GM18873 (cell line): ENCODE measurements around the gene KIF26A.

ENCODE experiments used
- ATAC-seq: cut with Tn5 transposase; IDR thresholded peaks from one replicate; pipeline ENCODE4 v1.9.1; 2021; ENCODE audit warnings: mild to moderate bottlenecking, moderate library complexity, moderate number of reproducible peaks; ENCODE audit not compliant: unreplicated experiment, low FRiP score

KIF26A gene

DNA sequence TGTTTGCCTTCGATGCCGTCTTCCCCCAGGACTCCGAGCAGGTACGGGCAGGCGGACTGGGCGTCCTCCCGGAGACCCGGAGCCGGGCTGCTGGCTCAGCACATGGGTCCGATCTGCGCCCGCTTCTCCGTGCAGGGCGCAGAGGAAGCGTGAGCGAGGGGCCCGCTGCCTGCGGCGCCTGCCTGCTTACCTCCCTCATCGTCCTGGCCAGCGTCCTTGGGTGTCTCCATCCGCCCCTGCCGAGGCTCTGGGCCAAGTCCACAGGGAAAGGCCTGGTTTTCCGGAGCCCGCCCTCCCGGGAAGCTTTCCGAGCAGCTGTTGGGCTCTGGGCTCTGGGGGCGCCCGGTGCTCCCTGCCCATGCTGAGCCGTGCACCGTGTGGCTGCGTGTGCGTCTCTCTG, 33.5 kb downstream of the KIF26A start:
- no peak for ATAC-seq

GRCh38 chr14:104172349-104172748, 34.0 kb downstream of the KIF26A start:
- ATAC-seq, result no peak

DNA sequence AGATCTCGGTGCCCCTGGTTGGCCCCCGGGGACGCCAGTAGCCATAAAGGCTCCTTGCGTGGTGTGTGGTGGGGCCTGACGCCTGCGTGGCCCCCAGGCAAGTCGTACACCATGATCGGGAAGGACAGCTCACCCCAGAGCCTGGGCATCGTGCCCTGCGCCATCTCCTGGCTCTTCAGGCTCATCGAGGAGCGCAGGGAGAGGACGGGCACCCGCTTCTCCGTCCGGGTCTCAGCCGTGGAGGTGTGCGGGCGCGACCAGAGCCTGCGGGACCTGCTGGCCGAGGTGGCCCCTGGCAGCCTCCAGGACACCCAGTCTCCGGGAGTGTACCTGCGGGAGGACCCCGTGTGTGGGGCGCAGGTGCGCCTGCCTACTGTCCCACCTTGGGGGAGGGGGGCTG, 34.5 kb downstream of the KIF26A start:
- no peak for ATAC-seq

DNA sequence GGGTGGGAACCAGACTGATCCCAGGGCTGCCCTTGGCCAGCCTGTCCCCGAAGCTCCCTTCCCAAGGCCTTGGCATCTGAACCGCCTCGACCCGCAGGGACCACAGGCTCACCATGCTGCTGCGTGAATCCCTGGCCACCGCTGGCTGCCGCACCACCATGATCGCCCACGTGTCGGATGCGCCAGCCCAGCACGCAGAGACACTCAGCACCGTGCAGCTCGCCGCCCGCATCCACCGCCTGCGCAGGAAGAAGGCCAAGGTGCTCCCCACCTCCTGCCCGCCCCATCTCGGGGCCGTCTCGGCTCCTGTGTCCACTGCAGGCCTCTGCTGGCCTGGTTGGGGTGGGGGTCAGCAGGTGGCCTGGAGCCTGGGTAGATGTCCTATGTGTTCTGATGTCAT, 35.7 kb downstream of the KIF26A start:
- ATAC-seq, result no peak

- no peak for ATAC-seq
Observed at GRCh38 chr14:104175041-104175440, 36.7 kb downstream of the KIF26A start.

DNA sequence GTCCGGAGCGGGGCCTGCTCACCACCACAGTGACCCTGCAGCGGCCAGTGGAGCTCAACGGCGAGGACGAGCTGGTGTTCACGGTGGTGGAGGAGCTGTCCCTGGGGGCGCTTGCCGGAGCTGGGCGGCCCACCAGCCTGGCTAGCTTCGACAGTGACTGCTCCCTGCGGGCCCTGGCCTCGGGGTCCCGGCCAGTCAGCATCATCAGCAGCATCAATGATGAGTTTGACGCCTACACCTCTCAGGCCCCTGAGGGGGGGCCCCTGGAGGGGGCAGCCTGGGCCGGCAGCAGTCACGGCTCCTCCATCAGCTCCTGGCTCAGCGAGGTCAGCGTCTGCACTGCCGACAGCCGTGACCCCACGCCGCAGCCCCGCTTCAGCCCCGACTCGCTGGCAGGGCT, 37.4 kb downstream of the KIF26A start:
- no peak for ATAC-seq

DNA sequence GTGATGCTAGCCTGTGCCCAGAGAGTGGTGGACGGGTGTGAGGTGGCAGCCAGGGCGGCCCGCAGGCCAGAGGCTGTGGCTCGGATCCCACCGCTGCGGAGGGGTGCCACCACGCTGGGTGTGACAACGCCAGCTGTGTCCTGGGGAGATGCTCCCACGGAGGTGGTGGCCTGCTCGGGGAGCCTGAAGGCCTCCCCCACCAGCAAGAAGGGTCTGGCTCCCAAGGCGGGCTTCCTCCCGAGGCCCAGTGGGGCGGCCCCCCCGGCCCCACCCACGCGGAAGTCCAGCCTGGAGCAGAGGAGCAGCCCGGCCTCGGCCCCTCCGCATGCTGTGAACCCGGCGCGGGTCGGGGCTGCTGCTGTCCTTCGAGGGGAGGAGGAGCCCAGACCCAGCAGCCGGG, 38.2 kb downstream of the KIF26A start:
- ATAC-seq, result no peak

GRCh38 chr14:104177411-104177810, 39.0 kb downstream of the KIF26A start:
- ATAC-seq, result no peak

DNA sequence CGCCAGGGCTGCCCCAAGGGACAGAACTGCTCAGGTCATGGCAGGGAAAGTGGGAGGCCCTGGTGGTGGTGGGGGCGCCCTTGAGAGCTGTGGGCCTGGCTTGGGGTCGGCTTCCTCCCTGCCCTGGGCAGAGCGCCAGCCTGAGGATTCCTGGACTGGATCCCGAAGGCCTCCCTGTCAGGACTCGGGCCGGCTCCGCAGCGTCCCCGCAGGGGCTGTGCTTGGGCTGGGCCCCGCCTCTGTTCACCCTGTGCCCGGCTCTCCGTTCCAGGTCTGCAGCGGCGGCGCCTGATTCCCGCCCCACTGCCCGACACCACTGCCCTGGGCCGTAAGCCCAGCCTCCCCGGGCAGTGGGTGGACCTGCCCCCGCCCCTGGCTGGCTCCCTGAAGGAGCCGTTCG, 39.9 kb downstream of the KIF26A start:
- no peak for ATAC-seq

DNA sequence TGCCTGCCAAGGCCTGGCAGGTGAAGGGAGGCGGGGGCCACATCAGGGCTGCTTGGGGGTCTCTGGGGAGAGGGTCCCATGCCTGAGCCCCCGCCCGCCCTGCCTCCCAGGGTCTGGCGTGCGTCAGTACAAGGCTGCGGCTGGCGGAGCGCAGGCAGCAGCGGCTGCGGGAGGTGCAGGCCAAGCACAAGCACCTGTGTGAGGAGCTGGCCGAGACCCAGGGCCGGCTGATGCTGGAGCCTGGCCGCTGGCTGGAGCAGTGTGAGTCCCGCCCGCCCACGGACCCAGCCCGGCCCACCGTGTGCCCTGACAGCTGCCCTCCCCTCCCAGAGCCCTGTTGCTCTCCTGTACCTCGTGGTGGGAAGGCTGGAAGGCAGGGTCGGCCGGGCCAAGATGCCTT, 40.7 kb downstream of the KIF26A start:
- no peak for ATAC-seq

GRCh38 chr14:104179564-104180129, 41.3 kb downstream of the KIF26A start:
- ATAC-seq, result no peak

GRCh38 chr14:104180561-104181165, 42.3 kb downstream of the KIF26A start:
- ATAC-seq, result no peak

DNA sequence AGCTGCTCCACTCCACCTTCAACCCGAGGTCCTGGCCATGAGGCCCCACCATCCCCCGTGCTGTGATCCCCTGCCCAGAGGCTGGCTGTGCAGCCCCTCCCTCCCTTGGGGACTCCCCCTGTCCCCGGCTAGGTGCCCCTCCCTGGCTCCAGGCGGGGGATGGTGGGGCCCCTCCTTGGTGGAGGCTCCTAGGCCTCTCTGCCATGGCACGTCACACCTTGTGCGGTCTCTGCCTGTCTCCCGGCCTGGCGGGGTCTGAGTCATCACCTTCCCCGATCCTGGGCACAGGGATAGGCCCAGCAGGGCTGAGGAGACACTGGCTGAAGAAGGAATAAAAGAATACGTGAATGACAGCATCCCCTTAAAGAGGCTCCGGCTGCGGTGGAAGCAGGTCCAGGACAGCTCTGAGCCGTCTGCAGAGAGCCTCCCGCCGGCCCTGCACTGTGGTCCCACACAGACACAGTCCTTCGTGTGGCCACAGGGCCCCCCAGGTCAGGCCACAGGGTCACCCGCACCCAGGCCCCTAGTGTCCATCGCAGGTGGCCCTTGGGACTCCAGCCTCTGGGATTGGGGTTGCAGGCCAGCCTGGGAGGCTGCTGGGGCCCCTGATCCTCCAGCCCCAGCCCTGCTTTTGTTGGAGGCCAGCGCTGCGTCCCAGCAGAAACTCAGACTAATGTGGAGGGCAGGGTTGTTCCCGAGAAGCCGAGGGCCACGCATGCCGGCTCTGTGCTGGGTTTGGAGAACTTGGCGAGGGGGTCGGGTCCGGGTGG, 43.6 kb downstream of the KIF26A start:
- no peak for ATAC-seq

DNA sequence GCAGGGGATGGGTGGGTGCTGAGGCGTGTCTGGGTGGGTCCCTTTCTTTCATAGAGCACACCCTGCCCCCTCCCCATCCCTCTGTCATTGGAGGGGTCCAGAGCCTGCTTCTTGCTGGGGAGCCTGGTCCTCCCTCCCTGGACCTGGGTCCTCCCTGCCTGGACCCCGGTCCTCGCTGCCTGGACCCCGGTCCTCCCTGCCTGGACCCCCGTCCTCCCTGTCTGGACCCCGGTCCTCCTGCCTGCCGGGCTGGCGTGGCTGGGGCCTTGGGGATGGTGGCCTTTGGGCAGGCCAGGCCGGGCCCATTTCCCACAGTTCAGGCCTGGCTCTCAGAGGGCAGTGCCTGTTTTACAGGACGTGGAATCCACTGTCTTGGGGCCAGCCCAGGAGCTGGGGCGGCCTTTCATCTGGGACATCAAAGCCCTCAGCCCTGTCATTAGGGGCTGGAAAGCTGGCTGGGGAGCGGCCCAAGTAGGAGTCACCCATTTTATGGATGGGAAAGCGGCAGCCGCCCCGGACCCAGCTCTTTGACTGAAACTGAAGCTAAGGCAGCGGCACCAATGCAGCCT, 44.6 kb downstream of the KIF26A start:
- no peak for ATAC-seq

GRCh38 chr14:104183796-104184195, 45.4 kb downstream of the KIF26A start:
- no peak for ATAC-seq

- ATAC-seq, result no peak
Observed at GRCh38 chr14:104184506-104184905, 46.1 kb downstream of the KIF26A start.

- no peak for ATAC-seq
Observed at GRCh38 chr14:104184911-104185499, 46.6 kb downstream of the KIF26A start.

DNA sequence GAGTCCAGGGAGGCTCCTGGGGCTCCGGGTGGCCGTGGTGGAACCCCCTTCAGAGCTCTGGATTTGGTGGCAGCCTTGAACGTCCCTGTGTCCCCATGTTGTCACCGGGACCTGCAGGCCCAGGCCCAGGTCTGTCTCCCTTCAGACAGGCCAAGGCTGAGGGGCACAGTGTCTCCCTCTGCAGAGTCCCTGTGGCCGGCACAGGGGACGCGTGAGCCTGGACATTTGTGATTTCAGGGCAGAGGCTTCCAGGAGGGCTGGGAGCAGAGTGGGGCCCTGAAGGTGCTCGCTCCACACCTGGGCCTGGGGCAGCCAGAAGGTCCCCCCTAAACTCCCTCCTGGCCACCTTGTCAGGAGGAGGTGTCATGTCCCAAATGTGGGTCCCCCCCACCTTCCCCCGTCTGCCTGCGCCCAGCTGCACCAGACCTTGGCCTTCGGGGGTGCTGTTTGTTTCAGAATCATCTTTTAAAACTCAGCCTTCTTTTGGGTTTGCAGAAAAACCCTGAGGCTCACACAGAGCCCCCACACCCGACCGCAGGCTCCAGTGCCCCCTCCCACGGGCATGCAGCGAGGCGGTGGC, 47.6 kb downstream of the KIF26A start:
- ATAC-seq, result no peak

DNA sequence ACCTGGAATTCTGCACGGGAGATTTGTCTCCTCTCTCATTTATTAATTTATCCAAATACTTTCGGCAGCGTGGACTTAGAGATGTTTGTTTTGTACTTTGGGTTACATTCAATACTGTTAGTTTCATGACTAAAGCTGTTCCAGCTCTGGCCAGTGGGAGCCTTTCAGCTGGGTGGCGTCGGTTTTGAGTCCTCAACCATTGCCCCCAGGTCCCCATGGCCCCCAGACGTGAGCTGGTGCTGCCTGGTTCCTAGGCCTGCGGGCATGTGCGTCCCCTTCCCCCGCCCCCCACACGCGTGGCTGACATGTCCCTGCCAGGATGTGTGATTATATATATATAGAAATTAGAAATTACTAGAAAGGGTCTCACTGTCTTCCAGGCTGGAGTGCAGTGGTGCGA, 48.2 kb downstream of the KIF26A start:
- no peak for ATAC-seq

- no peak for ATAC-seq
Observed at GRCh38 chr14:104187121-104187889, 48.9 kb downstream of the KIF26A start.
